Tibial nerve (tissue), 4 donors: ENCODE measurements around the gene CHN2. TPM values are rescaled to one million over a fixed set of nuclear protein-coding genes. Genes with fewer than 3 reads are reported as not detected.

Source experiments
- DNase-seq, 2 donors: peaks; one replicate each; pipeline ENCODE4 v3.0.0-alpha.2; 2019; ENCODE audit warnings: low spot score in 2 of 2
- H3K27ac ChIP-seq, 4 donors: fragments of 200-600 bp; sonication (generic) in 3 of 4; one replicate each; pipeline ENCODE4 v1.5.1; 2017 to 2019; ENCODE audit warnings: mild to moderate bottlenecking in 1 of 4
- H3K27me3 ChIP-seq, 2 donors: fragments of 200-600 bp; sonication (generic) in 1 of 2; one replicate each; pipeline versions ENCODE4 v1.5.1 to v1.6.0; 2017 to 2019
- H3K36me3 ChIP-seq, 3 donors: fragments of 200-600 bp; sonication (generic); one replicate each; pipeline ENCODE4 v1.5.1; 2018 to 2019
- H3K4me1 ChIP-seq, 4 donors: fragments of 200-600 bp; sonication (generic) in 3 of 4; one replicate each; pipeline ENCODE4 v1.5.1; 2017 to 2019
- H3K4me3 ChIP-seq, 4 donors: fragments of 200-600 bp; sonication (generic) in 3 of 4; one replicate each; pipeline ENCODE4 v1.5.1; 2017 to 2019; ENCODE audit warnings: mild to moderate bottlenecking in 1 of 4, moderate library complexity in 1 of 4
- H3K9me3 ChIP-seq, 4 donors: fragments of 200-600 bp; sonication (generic) in 3 of 4; one replicate each; pipeline ENCODE4 v1.5.1; 2017 to 2019
- EP300 ChIP-seq, 2 donors: sonication (generic); formaldehyde crosslinking; IDR thresholded peaks; one replicate each; pipeline ENCODE4 v1.6.1; 2017; ENCODE audit warnings: antibody characterized with exemption in 2 of 2, mild to moderate bottlenecking in 1 of 2
- POLR2A ChIP-seq, 2 donors: fragments of 450-650 bp; IDR thresholded peaks; one replicate each; pipeline ENCODE4 v1.6.1; 2017; ENCODE audit warnings: antibody characterized with exemption in 2 of 2, mild to moderate bottlenecking in 2 of 2, moderate library complexity in 2 of 2
- WGBS, 2 donors: methylation state at CpG; one replicate each; pipeline ENCODE4 v1.1.5; 2018; 5-methylcytosine and 5-hydroxymethylcytosine counted together
- total RNA-seq, 4 donors: library from RNA; depleted of rRNA; stranded (reverse); fragments of >200 nt; gene quantifications; one replicate each; pipeline ENCODE4 v1.1.0, GENCODE V29; 2016
- TF ChIP-seq, protein P1 (sequence below), 5 experiments: fragments of 200-600 bp in 3 of 5; fragments of 450-650 bp in 2 of 5; sonication (generic) in 3 of 5; IDR thresholded peaks; one replicate each; pipeline ENCODE4 v1.5.1; 2016 to 2019; ENCODE audit warnings: antibody characterized with exemption in 5 of 5, mild to moderate bottlenecking in 3 of 5, moderate library complexity in 2 of 5

Gene CHN2
- total RNA-seq, 4 donors from 2014 or later: 3.9 to 12.6 (median 7.0) TPM

DNA sequence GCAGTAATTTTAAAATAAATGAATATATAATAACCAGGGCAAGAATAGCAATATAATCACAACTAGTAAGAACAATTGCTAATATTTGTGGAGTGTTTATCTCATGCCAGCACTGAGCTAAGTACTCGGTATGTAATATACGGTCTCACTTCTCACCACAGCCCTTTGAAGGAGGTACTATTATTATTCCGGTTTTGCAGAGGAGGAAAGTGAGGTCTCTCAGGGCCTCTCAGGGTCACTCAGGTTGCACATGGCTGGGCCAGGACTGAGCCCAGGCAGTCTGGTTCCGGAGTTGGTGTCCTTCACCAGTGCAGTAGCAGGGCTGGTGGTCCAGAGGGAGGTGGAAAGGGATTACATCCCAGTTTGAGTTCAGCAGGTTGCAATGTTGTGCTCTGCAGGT is 80.9 kb downstream of the CHN2 start:
- no peaks in the 10 kb centered on the region for H3K4me1 ChIP-seq
- WGBS, 2 donors: 71% methylated on average over 4 of the region's 4 CpGs
- TF ChIP-seq POLR2A (IDR thresholded peaks at IDR 0.05): no peak
- no peak for TF ChIP-seq EP300 (IDR thresholded peaks at IDR 0.05)
- TF ChIP-seq, protein P1, sequence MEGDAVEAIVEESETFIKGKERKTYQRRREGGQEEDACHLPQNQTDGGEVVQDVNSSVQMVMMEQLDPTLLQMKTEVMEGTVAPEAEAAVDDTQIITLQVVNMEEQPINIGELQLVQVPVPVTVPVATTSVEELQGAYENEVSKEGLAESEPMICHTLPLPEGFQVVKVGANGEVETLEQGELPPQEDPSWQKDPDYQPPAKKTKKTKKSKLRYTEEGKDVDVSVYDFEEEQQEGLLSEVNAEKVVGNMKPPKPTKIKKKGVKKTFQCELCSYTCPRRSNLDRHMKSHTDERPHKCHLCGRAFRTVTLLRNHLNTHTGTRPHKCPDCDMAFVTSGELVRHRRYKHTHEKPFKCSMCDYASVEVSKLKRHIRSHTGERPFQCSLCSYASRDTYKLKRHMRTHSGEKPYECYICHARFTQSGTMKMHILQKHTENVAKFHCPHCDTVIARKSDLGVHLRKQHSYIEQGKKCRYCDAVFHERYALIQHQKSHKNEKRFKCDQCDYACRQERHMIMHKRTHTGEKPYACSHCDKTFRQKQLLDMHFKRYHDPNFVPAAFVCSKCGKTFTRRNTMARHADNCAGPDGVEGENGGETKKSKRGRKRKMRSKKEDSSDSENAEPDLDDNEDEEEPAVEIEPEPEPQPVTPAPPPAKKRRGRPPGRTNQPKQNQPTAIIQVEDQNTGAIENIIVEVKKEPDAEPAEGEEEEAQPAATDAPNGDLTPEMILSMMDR (IDR thresholded peaks at IDR 0.05): no peak
- no peaks in the 10 kb centered on the region for H3K36me3 ChIP-seq
- no peak overlapping the region for H3K4me3 ChIP-seq
- no peak overlapping the region for H3K27ac ChIP-seq
- H3K27me3 ChIP-seq: no peaks in the 10 kb centered on the region
- no peak for DNase-seq
- no peaks in the 10 kb centered on the region for H3K9me3 ChIP-seq

DNA sequence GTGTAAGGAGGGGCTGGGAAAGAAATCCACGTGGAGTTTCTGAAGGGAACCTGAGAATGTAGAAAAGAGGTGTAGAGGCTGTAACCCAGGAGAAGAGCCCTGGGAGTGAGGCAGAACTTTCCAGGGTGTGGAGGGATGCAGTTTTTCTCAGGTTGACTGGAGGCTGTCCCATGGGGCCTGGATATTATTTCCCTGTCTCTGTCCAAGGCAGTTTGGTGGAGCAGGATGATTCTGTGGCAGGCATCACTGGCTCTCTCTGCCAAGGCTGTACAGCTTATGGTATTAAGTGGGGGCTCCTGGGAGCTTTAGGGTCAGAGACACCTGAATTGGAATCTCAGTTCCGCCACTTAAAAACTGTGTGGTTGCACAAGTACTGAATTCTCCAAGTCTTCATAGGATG is 81.6 kb downstream of the CHN2 start:
- TF ChIP-seq EP300 (IDR thresholded peaks at IDR 0.05): no peak
- TF ChIP-seq, protein P1 (IDR thresholded peaks at IDR 0.05): no peak
- no peak for TF ChIP-seq POLR2A (IDR thresholded peaks at IDR 0.05)
- WGBS, 2 donors: 50 to 65% methylated on average over 2 of the region's 2 CpGs
- no peaks in the 10 kb centered on the region for H3K36me3 ChIP-seq

DNA sequence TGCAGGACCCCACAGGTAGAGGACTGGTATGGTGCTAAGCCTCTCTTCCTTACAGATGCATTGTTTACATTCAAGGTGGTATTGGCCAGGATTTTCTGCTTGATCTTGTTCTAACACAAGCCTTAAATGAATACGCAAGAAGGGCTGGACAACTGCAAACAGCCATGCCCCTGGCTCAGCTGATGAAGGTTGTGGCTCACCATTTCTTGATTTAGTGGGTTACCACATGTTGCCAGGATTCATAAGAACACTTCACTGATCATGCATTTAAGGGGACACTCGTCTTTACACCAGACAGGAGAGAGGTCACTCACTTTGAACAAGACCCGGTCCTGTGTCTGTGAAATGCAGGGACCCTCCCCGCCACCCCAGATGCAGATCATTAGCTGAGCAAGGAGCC is 82.2 kb downstream of the CHN2 start:
- no peak for DNase-seq
- Histone ChIP-seq H3K27ac (no peak overlapping the region), H3K4me3 (no peak overlapping the region), H3K36me3 (no peaks in the 10 kb centered on the region), H3K9me3 (no peaks in the 10 kb centered on the region), H3K27me3 (no peaks in the 10 kb centered on the region), H3K4me1 (no peaks in the 10 kb centered on the region)
- 90 to 92% methylated on average over 2 to 4 of the region's 4 CpGs for WGBS, 2 donors
- no peak for TF ChIP-seq POLR2A (IDR thresholded peaks at IDR 0.05)
- TF ChIP-seq, protein P1 (IDR thresholded peaks at IDR 0.05): no peak

More for the DNA sequence above, 81.6 kb downstream of the CHN2 start:
- H3K4me1 ChIP-seq: no peaks in the 10 kb centered on the region
- no peak for DNase-seq
- H3K9me3 ChIP-seq: no peaks in the 10 kb centered on the region
- no peak overlapping the region for H3K4me3 ChIP-seq
- no peak overlapping the region for H3K27ac ChIP-seq
- no peaks in the 10 kb centered on the region for H3K27me3 ChIP-seq

DNA sequence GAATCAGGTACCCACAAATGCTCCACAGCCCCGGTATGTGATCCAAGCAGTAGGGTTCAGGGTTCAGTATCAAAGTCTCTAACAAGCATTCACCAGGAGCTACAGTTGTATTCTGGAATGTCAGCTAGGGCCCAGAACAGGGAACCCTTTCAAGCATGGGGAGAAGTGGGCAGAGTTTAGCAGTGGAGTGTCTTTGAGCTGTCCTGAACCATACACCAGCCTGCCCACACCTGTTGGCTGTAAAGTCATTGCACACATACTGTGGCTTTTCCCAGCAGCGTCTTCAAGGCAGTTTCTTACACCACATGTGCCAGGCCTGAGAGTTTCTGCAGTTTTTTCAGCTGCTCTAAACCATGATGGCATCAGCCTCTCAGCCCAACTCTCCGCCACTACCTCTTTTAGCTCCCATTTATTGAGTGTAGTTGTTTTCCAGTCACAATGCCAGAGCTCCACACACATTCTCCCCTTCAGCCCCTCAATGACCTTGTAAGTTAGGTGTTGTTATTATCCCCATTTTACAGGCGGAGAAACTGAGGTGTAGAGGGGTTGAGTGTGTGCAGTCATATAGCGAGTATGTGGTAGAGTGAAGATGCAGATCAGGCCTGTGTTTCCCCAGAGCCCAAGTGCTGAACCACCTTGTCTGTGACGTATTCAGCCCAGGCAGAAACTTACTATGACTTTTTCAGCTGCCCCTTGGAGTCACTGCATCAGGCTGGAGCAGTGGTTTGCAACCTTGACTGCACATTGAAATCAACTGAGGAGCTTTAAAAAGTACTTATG is 83.1 kb downstream of the CHN2 start:
- TF ChIP-seq POLR2A (IDR thresholded peaks at IDR 0.05) (no peak), EP300 (IDR thresholded peaks at IDR 0.05) (no peak)
- TF ChIP-seq, protein P1 (IDR thresholded peaks at IDR 0.05): no peak
- H3K9me3 ChIP-seq: no peaks in the 10 kb centered on the region
- H3K4me1 ChIP-seq: no peaks in the 10 kb centered on the region
- no peaks in the 10 kb centered on the region for H3K27me3 ChIP-seq
- 87 to 92% methylated on average over 6 of the region's 6 CpGs for WGBS, 2 donors
- no peak for DNase-seq
- no peak overlapping the region for H3K4me3 ChIP-seq
- no peak overlapping the region for H3K27ac ChIP-seq
- H3K36me3 ChIP-seq: no peaks in the 10 kb centered on the region

DNA sequence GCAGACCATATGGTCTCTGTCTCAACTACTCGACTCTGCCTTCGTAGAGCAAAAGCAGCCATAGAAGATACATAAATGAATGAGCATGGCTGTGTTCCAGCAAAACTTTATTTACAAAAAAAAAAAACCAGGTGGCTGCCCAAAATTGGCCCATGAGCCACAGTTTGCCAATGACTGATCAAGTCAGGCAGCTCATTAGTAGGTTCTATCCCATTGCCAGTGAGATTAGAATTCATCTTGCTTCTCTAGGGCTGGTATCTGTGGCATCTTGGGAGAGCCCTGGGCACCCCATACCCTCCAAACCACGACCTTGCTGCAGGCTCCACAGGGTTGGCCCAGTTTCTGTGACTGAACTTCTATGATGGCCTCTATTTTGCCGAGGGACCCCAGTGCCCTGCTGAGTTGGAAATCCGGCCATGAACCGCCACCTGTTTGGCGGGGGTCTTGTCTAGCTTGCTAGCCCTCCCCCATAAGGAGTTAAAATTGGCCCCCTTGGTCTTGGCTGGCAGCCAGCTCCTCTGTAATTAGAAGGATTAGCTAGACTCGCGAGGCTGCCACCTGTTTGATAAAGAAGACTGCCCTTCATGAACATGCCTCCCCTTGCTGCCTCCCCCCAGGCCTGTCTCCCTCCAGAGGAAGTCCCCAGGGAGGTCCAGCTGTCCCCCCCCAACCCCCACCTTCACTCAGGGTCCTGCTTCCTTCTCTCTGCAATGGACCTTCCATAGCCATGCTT is 83.9 kb downstream of the CHN2 start:
- DNase-seq: no peak
- H3K9me3 ChIP-seq: no peaks in the 10 kb centered on the region
- no peaks in the 10 kb centered on the region for H3K36me3 ChIP-seq
- no peaks in the 10 kb centered on the region for H3K27me3 ChIP-seq
- WGBS, 2 donors: 63 to 82% methylated on average over 5 to 9 of the region's 9 CpGs
- no peak overlapping the region for H3K4me3 ChIP-seq
- no peaks in the 10 kb centered on the region for H3K4me1 ChIP-seq
- TF ChIP-seq, protein P1 (IDR thresholded peaks at IDR 0.05): no peak
- no peak for TF ChIP-seq POLR2A (IDR thresholded peaks at IDR 0.05)
- TF ChIP-seq EP300 (IDR thresholded peaks at IDR 0.05): no peak
- H3K27ac ChIP-seq: no peak overlapping the region
